Measurements from ENCODE around the gene LMAN1.
A peak's percentile ranks its signal among the peaks of the same experiment; 100 is the strongest.

LMAN1 gene

GRCh38 chr18:59358712-59359575 is at the start of gene LMAN1:
Gene LMAN1, minus strand, starts transcription at chr18:59359265. Its CDS starts 21 bp downstream, at chr18:59359244.
- peak; percentile 82 to 90 for DNase-seq (ENCODE audit: extremely low read depth in 1 of 2, low read depth in 1 of 2)

- DNase-seq (ENCODE audit: extremely low read depth in 1 of 2, low read depth in 1 of 2): peak; percentile 20 to 34
These were observed 43.5 kb upstream of the LMAN1 start for GRCh38 chr18:59402432-59403090.

- no peak for DNase-seq (ENCODE audit: extremely low read depth in 1 of 2, low read depth in 1 of 2)
These were observed 41.3 kb upstream of the LMAN1 start for GRCh38 chr18:59400407-59400806.

GRCh38 chr18:59395226-59396175 is 36.4 kb upstream of the LMAN1 start:
- no peak for DNase-seq (ENCODE audit: extremely low read depth in 1 of 2, low read depth in 1 of 2)

GRCh38 chr18:59393381-59393780 is 34.3 kb upstream of the LMAN1 start:
- no peak for DNase-seq (ENCODE audit: extremely low read depth in 1 of 2, low read depth in 1 of 2)

GRCh38 chr18:59388817-59389216 is 29.8 kb upstream of the LMAN1 start:
- no peak for DNase-seq (ENCODE audit: extremely low read depth in 1 of 2, low read depth in 1 of 2)

- DNase-seq (ENCODE audit: extremely low read depth in 1 of 2, low read depth in 1 of 2): no peak
These were observed 28.9 kb upstream of the LMAN1 start for GRCh38 chr18:59387687-59388565.

GRCh38 chr18:59386909-59387686 is 28.0 kb upstream of the LMAN1 start:
- no peak for DNase-seq (ENCODE audit: extremely low read depth in 1 of 2, low read depth in 1 of 2)

GRCh38 chr18:59385191-59385590 is 26.1 kb upstream of the LMAN1 start:
- no peak for DNase-seq (ENCODE audit: extremely low read depth in 1 of 2, low read depth in 1 of 2)

GRCh38 chr18:59383851-59384250 is 24.8 kb upstream of the LMAN1 start:
- DNase-seq (ENCODE audit: extremely low read depth in 1 of 2, low read depth in 1 of 2): no peak

GRCh38 chr18:59382383-59382782 is 23.3 kb upstream of the LMAN1 start:
- no peak for DNase-seq (ENCODE audit: extremely low read depth in 1 of 2, low read depth in 1 of 2)

GRCh38 chr18:59381949-59382348 is 22.9 kb upstream of the LMAN1 start:
- no peak for DNase-seq (ENCODE audit: extremely low read depth in 1 of 2, low read depth in 1 of 2)

GRCh38 chr18:59380706-59381105 is 21.6 kb upstream of the LMAN1 start:
- no peak for DNase-seq (ENCODE audit: extremely low read depth in 1 of 2, low read depth in 1 of 2)

- DNase-seq (ENCODE audit: extremely low read depth in 1 of 2, low read depth in 1 of 2): no peak
These were observed 20.9 kb upstream of the LMAN1 start for GRCh38 chr18:59379772-59380522.

GRCh38 chr18:59377613-59378337 is 18.7 kb upstream of the LMAN1 start:
- no peak for DNase-seq (ENCODE audit: extremely low read depth in 1 of 2, low read depth in 1 of 2)

GRCh38 chr18:59376351-59376935 is 17.4 kb upstream of the LMAN1 start:
- no peak for DNase-seq (ENCODE audit: extremely low read depth in 1 of 2, low read depth in 1 of 2)

- DNase-seq (ENCODE audit: extremely low read depth in 1 of 2, low read depth in 1 of 2): no peak
These were observed 15.1 kb upstream of the LMAN1 start for GRCh38 chr18:59374128-59374527.

GRCh38 chr18:59372975-59373374 is 13.9 kb upstream of the LMAN1 start:
- DNase-seq (ENCODE audit: extremely low read depth in 1 of 2, low read depth in 1 of 2): no peak
